ENCODE data around the gene UFSP1.

DNA sequence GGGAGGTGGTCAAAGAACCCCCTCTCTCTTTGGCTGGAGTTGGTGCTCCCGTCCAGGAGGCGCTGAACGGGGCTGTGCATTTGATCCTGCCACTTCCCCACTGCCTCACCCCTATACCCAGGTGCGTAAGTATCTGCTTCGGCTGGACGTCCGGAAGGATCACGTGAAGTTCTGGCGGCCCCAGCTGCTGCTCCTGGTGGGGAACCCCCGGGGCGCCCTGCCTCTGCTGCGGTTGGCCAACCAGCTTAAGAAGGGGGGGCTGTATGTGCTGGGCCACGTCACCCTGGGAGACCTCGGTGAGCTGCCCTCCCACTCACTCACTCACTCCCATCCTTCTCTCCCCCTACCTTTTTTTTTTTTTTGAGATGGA lies 27.9 kb downstream of the UFSP1 start:
- TF ChIP-seq, protein P1, sequence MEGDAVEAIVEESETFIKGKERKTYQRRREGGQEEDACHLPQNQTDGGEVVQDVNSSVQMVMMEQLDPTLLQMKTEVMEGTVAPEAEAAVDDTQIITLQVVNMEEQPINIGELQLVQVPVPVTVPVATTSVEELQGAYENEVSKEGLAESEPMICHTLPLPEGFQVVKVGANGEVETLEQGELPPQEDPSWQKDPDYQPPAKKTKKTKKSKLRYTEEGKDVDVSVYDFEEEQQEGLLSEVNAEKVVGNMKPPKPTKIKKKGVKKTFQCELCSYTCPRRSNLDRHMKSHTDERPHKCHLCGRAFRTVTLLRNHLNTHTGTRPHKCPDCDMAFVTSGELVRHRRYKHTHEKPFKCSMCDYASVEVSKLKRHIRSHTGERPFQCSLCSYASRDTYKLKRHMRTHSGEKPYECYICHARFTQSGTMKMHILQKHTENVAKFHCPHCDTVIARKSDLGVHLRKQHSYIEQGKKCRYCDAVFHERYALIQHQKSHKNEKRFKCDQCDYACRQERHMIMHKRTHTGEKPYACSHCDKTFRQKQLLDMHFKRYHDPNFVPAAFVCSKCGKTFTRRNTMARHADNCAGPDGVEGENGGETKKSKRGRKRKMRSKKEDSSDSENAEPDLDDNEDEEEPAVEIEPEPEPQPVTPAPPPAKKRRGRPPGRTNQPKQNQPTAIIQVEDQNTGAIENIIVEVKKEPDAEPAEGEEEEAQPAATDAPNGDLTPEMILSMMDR (IDR thresholded peaks at IDR 0.05) = no peak
- no peak for TF ChIP-seq POLR2A (IDR thresholded peaks at IDR 0.05)

Measured in body of pancreas (tissue), 4 donors.